ENCODE measurements around the gene RHOB.

Gene RHOB

DNA sequence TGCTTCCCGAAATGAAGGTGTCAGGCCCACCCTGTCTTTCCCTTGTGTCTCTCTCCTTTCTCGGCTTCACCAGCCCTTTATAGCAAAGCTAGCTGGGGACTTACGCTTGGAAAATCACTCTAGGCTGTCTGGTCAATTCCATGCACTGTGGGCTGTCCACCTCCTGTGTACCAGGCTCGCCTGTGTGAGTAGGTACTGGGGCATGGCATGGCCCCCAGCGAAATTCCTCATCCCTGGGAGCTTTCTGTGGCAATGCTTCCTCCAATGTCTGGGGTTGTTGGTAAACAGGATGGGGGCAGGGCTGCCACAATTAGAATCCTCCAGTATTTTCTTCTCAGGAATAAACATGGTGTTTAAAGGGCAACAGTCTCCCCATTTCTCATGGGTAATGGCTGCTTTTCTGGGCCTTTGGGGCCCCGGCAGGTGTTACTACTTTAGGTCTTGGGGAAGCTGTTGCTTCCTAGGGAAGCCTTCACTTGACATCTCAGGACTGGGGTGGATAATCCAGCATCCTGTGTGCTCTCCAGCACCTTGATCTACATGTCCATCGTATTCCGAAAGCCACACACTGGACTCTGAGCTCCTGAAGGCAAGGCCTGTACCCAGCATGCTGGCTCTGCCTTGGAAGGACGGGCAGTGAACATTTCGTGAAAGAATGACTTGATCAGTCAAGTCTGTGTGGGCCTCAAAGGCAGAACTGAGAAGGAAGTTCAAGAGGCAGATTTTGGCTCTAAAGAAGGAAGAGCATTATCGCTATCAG, 21.1 kb downstream of the RHOB start:
- Mint-ChIP-seq H3K27ac (no peak overlapping the region), H3K4me3 (no peak overlapping the region), H3K27me3 (peaks cover 7% of the 10 kb centered on the region), H3K36me3 (ENCODE audit: low read depth) (no peaks in the 10 kb centered on the region), H3K9me3 (no peaks in the 10 kb centered on the region), H3K4me1 (ENCODE audit: low read depth) (no peaks in the 10 kb centered on the region)

DNA sequence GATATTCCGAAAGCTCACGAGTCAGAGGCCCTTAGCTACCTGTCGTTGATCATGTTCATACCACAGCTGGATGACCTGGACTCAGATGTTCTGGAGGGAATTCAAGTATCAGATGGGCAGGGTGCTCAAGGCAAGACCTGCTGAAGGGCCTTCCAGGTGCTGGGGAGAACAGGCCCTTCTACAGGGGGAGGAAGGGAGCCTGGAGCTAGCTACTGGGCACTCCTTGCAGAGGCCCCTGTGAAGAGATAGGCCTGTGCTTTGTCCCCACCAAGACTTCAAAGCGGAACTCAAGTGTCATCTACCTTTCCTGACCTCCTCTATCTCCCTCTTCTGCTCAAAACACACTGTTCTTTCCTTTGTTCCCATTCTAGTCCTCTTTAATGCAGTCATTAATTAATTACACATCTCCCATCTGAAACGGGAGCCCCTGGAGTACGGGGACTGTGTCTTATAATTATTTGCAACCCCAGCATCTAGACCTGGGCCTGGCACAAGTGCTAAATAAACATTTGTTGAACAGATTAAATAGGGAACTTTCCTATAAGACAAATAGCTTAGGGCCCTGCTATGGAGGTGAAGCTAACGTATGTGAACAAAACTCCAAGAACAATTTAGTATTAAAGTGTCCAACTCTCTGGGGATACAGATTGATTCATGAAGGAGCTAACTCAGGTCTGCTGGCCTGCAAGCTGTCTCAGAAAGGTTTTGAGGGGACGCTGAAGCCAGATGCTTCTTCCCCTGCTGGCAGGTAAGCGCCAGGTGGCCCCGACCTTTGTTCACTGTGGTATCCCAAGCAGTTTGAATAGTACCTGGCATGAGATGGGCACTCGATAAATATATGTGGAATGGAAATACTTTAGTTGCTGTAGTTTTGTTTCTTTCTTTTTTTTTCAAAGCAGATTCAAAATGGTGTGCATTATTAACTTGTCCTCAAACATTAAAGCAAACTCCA, 22.0 kb downstream of the RHOB start:
- peaks cover 2% of the 10 kb centered on the region for H3K27me3 Mint-ChIP-seq
- no peaks in the 10 kb centered on the region for H3K36me3 Mint-ChIP-seq (ENCODE audit: low read depth)
- no peaks in the 10 kb centered on the region for H3K4me1 Mint-ChIP-seq (ENCODE audit: low read depth)
- no peaks in the 10 kb centered on the region for H3K9me3 Mint-ChIP-seq
- H3K27ac Mint-ChIP-seq: no peak overlapping the region
- no peak overlapping the region for H3K4me3 Mint-ChIP-seq

DNA sequence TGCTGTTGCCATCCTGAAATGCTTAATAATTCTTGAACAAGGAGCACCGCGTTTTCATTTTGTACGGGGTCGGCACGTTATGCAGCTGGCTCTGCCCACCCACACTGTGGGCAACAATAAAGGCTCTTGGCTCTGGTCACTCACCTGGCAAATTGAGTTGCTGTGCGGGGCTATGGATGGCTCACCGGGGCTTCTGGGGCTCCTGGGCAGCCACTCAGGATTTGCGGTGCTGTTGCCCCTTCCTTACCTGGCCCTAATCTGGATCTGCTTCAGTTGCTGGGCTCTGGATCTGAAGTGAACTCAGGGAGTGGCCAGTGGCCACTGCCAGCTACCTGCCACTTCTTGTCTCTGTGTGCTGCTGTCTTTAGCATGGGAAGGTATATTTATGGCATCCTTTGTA, 22.7 kb downstream of the RHOB start:
- no peak overlapping the region for H3K4me3 Mint-ChIP-seq
- no peaks in the 10 kb centered on the region for H3K9me3 Mint-ChIP-seq
- no peak overlapping the region for H3K27ac Mint-ChIP-seq
- no peaks in the 10 kb centered on the region for H3K4me1 Mint-ChIP-seq (ENCODE audit: low read depth)
- H3K27me3 Mint-ChIP-seq: no peaks in the 10 kb centered on the region
- H3K36me3 Mint-ChIP-seq (ENCODE audit: low read depth): no peaks in the 10 kb centered on the region

DNA sequence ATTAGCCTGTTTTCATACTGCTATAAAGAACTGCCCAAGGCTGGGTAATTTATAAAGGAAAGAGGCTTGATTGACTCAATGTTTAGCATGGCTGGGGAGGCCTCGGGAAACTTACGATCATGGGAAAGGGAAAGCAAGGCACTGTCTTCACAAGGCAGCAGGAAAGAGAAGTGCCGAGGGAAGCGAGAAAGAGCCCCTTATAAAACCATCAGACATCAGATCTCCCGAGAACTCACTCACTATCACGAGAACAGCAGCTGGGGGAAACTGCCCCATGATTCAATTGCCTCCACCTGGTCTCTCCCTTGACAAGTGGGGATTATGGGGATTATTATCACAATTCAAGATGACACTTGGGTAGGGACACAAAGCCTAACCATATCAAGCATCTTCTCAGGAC, 23.3 kb downstream of the RHOB start:
- H3K9me3 Mint-ChIP-seq: no peaks in the 10 kb centered on the region
- H3K27me3 Mint-ChIP-seq: no peaks in the 10 kb centered on the region
- H3K27ac Mint-ChIP-seq: no peak overlapping the region
- no peaks in the 10 kb centered on the region for H3K36me3 Mint-ChIP-seq (ENCODE audit: low read depth)
- H3K4me3 Mint-ChIP-seq: no peak overlapping the region
- H3K4me1 Mint-ChIP-seq (ENCODE audit: low read depth): no peaks in the 10 kb centered on the region

DNA sequence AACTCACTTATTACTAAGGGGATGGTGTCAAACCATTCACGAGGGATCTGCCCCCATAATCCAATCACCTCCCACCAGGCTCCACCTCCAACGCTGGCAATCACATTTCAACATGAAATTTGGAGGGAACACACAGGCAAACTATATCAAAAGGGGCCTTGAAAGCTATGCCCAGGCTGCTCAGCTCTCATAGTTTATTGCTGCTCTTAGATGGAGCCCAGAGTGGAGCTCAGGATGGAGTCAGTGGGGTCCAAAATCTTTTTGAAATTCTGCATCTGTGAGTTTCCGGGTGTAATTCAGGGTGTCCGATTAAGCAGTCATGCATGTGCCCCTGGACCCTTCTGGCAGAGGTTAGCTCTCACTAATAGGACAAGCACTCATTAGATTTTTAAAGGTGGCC, 24.3 kb downstream of the RHOB start:
- H3K36me3 Mint-ChIP-seq (ENCODE audit: low read depth): no peaks in the 10 kb centered on the region
- no peak overlapping the region for H3K27ac Mint-ChIP-seq
- H3K27me3 Mint-ChIP-seq: no peaks in the 10 kb centered on the region
- H3K4me3 Mint-ChIP-seq: no peak overlapping the region
- H3K4me1 Mint-ChIP-seq (ENCODE audit: low read depth): no peaks in the 10 kb centered on the region
- no peaks in the 10 kb centered on the region for H3K9me3 Mint-ChIP-seq

DNA sequence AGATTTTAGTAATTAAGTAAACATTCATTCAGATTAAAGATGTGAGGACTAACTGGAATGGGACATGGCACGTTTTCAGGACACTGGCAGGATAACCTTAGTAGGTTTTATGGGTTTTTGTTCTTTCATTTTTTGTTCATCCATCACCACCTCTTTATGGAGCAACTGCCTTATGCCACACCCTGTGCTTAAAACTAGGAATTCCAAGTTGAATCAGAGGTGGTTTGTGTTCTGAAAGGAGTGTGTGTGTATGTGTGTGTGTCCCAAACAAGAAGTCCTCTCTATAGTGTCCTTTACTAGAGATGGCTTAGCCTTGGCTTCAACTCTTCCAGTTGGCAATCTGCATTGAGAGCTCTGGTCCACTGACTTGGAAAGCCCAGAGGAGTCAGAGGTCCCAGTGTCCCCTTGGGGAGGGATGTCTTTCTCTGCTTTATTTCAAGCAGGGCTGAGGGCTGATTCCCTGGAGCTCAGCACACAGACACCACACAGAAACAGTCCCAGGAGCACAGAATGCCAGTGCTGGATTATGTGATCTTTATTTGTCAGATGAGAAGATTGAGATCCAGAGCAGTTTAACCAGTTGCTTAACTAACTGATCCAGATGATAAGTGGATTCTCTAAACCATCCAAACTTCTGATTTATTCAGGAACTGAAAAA, 25.2 kb downstream of the RHOB start:
- no peaks in the 10 kb centered on the region for H3K4me1 Mint-ChIP-seq (ENCODE audit: low read depth)
- no peaks in the 10 kb centered on the region for H3K9me3 Mint-ChIP-seq
- H3K27ac Mint-ChIP-seq: no peak overlapping the region
- no peak overlapping the region for H3K4me3 Mint-ChIP-seq
- no peaks in the 10 kb centered on the region for H3K27me3 Mint-ChIP-seq
- no peaks in the 10 kb centered on the region for H3K36me3 Mint-ChIP-seq (ENCODE audit: low read depth)

DNA sequence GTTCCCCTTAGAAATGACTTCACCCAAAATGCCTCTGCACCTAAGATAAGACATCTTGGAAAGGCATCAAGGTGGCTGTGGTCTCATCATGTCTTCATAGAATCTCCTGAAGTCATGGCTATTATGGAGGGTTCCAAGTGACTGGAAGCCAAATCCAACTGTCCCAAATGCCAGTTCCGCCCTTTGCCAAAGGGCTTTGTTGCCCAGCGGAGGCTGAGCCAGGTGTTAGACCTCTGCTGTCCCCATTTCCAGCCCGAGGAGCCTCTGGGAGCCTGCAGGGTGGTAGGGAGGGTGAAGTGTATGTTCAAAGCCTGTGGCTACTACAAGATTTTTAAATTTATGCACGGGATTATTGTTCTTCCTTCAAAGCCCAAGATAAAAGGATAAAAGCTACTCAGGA, 25.7 kb downstream of the RHOB start:
- Mint-ChIP-seq H3K27me3 (no peaks in the 10 kb centered on the region), H3K4me3 (no peak overlapping the region), H3K36me3 (ENCODE audit: low read depth) (no peaks in the 10 kb centered on the region), H3K4me1 (ENCODE audit: low read depth) (no peaks in the 10 kb centered on the region), H3K9me3 (no peaks in the 10 kb centered on the region), H3K27ac (no peak overlapping the region)

DNA sequence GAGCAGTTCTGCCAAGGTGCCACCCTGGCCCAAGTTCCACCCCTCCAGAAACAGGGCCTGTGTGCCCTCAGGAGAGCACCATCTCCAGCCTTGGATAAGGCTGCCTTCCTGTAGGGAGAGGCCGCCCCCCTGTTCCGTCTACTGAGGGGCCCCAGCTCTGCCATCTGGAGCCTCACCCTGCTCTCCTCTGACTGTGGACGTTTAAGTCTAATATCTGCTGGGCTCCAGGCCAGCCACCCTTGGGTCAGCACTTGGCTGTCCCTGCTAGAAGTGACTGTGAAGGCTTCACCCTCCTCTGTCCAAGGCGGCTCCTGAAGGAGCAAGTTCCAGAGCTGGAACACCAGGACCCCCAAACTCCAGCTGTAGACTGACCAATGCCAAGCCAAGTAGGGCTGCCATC, 26.3 kb downstream of the RHOB start:
- Mint-ChIP-seq H3K4me1 (ENCODE audit: low read depth) (no peaks in the 10 kb centered on the region), H3K36me3 (ENCODE audit: low read depth) (no peaks in the 10 kb centered on the region), H3K27me3 (no peaks in the 10 kb centered on the region), H3K9me3 (no peaks in the 10 kb centered on the region), H3K27ac (no peak overlapping the region), H3K4me3 (no peak overlapping the region)

DNA sequence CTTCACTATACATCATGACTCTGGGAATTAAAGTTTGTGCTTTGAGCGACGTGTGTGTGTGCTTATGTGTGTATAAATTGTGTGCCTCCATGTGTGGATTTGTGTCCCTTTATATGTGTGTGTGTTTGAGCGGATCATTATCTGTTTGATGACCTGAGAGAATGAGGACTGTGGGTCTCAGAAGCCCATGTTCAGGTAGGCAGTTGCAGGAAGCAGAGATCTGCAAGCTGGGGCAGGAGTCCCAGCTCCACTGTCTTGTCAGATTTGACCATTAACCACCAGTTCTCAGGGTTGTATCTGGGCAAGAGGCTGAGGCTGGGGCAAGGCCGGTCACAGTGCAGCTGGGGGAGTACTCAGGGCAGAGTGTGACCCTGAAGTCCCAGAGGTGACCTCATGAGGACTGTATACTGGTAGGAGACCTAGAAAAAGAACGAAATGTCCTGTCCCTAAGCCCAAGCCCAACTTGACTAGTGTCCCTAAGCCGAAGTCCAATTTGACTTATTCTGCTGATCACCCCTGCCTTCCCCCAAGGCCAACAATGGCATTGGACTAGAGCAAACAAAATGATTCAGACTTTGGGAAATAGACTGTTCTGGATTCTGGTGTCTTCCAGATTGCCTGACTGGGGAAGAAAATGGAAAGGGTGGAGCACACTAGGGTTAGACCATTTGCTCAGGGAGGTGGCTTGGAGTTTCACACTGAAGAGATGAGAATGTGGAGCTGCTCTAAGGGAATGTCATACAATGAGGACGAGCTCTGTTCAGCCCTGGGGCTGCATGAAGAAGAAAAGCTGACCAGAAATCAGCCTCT, 28.1 kb downstream of the RHOB start:
- no peaks in the 10 kb centered on the region for H3K36me3 Mint-ChIP-seq (ENCODE audit: low read depth)
- no peak overlapping the region for H3K27ac Mint-ChIP-seq
- no peaks in the 10 kb centered on the region for H3K9me3 Mint-ChIP-seq
- H3K4me1 Mint-ChIP-seq (ENCODE audit: low read depth): no peaks in the 10 kb centered on the region
- H3K4me3 Mint-ChIP-seq: no peak overlapping the region
- H3K27me3 Mint-ChIP-seq: no peaks in the 10 kb centered on the region

DNA sequence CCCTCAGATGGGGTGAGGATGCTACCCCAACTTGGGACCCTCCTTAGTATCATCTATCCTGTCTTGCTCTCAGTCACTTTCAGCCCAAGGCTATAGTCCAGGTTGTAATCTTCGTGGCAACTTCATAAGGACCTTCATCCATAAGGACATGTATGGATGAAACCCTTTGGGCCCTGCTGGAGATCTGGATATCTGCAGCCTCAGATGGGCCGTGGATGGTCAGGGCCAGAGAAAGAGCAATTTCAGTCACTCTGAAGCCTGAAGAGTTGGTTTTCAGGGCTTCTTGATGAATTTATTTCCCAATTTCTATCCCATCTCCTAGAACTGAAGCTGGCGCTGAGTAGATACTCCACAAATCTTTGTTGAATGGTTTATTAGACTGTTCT, 28.7 kb downstream of the RHOB start:
- Mint-ChIP-seq H3K4me1 (ENCODE audit: low read depth) (no peaks in the 10 kb centered on the region), H3K9me3 (no peaks in the 10 kb centered on the region), H3K4me3 (no peak overlapping the region), H3K27me3 (no peaks in the 10 kb centered on the region), H3K36me3 (ENCODE audit: low read depth) (no peaks in the 10 kb centered on the region), H3K27ac (no peak overlapping the region)

DNA sequence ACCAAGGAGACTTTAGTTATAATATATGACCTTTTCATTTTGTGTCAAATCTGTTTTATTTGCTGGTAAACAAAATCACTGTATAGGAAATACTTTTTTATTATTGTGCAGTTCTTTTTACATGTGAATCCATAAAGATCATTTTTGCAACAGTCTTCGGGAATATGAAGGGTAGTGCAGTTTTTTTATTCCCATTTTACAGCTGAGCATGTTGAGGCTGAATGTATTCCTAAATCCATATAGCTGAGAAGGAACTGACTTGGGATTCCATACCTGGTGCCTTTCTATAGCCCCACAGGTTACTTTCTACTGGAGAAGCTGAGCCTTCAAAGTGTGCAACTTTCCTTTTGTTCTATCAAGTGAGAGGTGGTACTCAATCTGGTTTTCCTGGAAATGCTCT, 29.6 kb downstream of the RHOB start:
- H3K27me3 Mint-ChIP-seq: no peaks in the 10 kb centered on the region

DNA sequence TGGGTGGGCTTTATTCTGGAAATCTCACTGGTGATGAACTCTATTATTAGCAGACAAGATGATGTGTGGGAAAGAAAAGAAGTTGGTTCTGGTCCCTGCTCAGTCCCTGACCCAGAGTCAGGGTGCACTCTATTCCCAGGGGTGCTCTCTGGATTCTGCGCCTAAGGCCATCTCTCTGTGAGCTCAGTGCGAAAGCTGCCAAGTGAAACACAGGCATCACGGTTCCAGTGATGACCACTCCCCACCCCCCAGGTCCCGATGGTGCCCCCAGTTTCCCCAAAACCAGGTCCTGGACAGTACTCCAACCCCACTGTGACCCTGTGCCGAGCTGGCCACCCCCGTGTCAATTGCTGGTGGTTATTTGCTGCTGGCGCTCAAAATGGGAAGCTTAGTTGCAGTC, 30.1 kb downstream of the RHOB start:
- Mint-ChIP-seq H3K4me3 (no peak overlapping the region), H3K36me3 (ENCODE audit: low read depth) (no peaks in the 10 kb centered on the region), H3K27ac (no peak overlapping the region), H3K4me1 (ENCODE audit: low read depth) (peaks cover under 1% of the 10 kb centered on the region), H3K9me3 (no peaks in the 10 kb centered on the region), H3K27me3 (peaks cover 1% of the 10 kb centered on the region)

More for the DNA sequence above, 29.6 kb downstream of the RHOB start:
- no peaks in the 10 kb centered on the region for H3K9me3 Mint-ChIP-seq
- H3K36me3 Mint-ChIP-seq (ENCODE audit: low read depth): no peaks in the 10 kb centered on the region
- H3K27ac Mint-ChIP-seq: no peak overlapping the region
- no peaks in the 10 kb centered on the region for H3K4me1 Mint-ChIP-seq (ENCODE audit: low read depth)
- no peak overlapping the region for H3K4me3 Mint-ChIP-seq

DNA sequence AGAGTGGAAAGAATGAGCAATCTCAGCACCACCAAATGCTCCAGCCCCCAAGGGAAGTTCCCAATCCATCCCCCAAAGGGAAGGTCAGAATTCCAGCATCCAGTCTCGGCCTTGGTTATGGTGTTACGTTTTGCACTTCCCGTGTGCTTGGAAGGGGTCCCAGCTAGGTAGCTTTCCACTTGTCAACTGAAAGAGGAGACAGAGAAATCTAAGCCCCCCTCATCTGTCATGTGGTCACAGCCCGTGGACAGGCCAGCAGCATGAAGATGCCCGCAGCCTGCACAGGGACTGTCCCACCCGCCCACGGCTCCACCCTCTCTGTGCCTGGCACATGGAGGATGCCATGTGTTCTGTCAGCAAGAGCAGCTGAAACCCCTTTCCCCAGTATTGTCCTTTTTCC, 32.1 kb downstream of the RHOB start:
- no peak overlapping the region for H3K4me3 Mint-ChIP-seq
- H3K36me3 Mint-ChIP-seq (ENCODE audit: low read depth): no peaks in the 10 kb centered on the region
- peaks cover 4% of the 10 kb centered on the region for H3K27me3 Mint-ChIP-seq
- no peak overlapping the region for H3K27ac Mint-ChIP-seq
- no peaks in the 10 kb centered on the region for H3K9me3 Mint-ChIP-seq
- peaks cover 4% of the 10 kb centered on the region for H3K4me1 Mint-ChIP-seq (ENCODE audit: low read depth)

DNA sequence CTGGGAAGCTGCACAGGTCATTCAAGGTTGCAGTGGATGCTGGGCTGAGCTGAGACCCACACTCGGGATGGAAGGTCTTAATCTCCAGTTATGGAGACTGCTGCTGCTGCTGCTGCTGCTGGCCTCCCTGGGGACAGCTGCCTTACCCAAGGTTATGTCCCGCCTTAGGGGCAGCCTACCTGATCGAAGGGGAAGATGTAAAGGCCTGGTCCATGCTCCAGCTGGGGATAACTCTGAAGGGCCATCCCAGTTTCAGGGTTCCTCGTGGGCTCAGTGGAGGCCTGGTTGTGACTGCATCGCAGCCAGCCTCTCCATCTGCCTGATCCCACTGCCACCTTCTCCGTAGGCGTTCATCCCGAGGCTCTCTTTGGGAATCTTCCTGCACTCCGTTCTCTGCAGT, 33.0 kb downstream of the RHOB start:
- H3K4me3 Mint-ChIP-seq: no peak overlapping the region

More for the DNA sequence above, 33.0 kb downstream of the RHOB start:
- H3K4me1 Mint-ChIP-seq (ENCODE audit: low read depth): peaks cover 4% of the 10 kb centered on the region
- peaks cover 4% of the 10 kb centered on the region for H3K27me3 Mint-ChIP-seq
- H3K9me3 Mint-ChIP-seq: no peaks in the 10 kb centered on the region
- H3K27ac Mint-ChIP-seq: no peak overlapping the region
- no peaks in the 10 kb centered on the region for H3K36me3 Mint-ChIP-seq (ENCODE audit: low read depth)
